NCI-H128 (cell line): ENCODE results near the gene GPHN.
"Not testable (repeated sequence)": the region's sequence is repeated elsewhere in the genome, so short reads cannot be mapped to it uniquely, and the experiment has no call there.

Source experiments
- DNase-seq: peaks from one replicate; lab custom pipeline; 2025; ENCODE audit not compliant: unreplicated experiment; lab: John Stamatoyannopoulos, UW

The GPHN gene

DNA sequence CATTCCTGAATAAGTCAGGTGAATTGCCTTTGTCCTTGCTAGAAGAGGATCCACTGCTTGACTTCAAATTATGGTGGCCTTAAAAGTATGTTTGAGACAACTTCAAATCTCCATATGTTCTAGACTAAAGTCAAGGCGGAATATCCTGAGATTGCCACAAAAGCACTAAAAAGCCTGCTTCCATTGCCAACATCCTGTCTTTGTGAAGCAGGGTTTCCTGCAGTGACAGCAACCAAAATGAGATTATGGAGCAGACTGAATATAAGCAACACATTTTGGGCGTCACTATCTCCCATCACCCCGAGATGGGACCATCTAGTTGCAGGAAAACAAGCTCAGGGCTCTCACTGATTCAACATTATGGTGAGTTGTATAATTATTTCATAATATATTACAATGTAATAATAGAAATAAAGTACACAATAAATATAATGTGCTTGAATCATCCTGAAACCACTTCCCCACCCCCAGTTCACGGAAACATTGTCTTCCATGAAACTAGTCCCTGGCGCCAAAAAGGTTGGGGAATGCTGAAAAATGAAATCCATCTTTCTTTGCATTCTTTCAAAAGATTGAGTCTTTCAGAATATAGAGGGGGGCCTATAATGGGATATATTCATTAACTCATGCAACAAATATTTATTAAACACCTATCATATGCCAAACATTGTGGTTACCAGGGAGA, 143.7 kb downstream of the GPHN start:
- no peak for DNase-seq

DNA sequence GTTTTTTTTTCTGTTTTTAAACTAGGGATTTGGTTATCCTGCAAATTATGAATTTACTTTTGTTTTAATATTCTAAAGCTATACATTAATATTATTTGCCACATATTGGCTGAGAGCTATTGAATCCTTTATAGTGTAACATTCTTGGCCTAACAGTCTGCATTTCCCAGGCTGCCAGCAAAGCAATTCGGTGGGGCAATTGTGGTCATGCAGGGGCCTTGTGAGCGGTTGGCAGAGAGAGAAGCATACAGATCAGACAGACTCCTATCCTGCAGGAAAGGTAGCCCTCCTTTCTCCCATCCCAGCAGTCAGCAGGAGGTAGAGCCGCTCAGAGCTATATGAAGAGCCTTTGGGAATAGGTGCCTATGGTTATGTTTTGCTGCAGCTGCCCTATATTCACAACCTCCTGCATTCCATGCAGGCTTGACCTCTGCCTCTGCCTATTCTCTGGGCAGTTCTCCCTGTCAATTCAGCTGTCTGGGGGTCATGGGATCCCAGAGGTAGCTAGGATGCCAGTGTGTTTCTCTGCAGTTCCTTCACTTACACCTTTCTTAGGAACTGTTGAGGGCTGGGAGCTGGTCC, 144.7 kb downstream of the GPHN start:
- no peak for DNase-seq

- no peak for DNase-seq
Measured at GRCh38 chr14:66657780-66658179, 149.8 kb downstream of the GPHN start.

- DNase-seq = no peak
Measured at GRCh38 chr14:66662374-66662773, 154.4 kb downstream of the GPHN start.

DNA sequence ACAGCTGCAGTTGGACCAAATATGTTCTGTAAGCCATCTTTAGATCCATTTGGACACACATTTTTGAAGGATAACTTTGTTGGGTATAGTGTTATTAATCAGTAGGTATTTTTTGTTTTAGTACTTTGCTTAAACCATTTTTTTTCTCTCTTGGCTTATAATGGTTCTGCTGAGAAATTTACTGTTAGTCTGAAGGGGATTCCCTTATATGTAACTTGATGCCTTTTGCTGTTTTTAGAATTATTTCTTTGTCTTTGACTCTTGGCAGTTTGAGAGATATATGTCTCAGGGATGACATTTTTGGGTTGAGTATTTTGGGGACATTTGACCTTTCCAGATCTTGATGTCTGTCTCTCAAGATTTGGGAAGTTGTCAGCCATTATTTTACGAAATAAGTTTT, 169.8 kb downstream of the GPHN start:
- no peak for DNase-seq

DNA sequence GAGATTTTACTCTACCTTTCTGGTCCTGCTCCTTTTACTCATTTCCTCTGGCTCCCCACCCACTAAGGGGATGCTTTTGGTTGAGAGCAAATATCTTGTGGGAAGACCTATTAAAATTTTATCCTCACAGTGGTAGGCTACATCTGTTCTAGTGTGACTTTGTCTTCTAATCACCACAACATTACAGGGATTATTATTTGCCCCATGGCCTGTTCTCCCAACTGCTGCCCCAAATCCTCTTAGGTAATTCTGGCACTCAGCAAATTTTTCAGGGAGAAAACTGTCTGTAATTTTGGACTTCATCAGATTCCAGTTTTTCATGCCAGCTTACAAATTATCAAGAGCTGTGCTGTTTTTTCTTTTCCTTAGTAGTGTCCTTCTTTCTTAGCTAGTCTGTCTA, 172.3 kb downstream of the GPHN start:
- no peak for DNase-seq

GRCh38 chr14:66696326-66696725, 188.4 kb downstream of the GPHN start:
- DNase-seq = no peak

GRCh38 chr14:66698503-66698902, 190.6 kb downstream of the GPHN start:
- no peak for DNase-seq

GRCh38 chr14:66701813-66702212, 193.9 kb downstream of the GPHN start:
- DNase-seq = no peak

DNA sequence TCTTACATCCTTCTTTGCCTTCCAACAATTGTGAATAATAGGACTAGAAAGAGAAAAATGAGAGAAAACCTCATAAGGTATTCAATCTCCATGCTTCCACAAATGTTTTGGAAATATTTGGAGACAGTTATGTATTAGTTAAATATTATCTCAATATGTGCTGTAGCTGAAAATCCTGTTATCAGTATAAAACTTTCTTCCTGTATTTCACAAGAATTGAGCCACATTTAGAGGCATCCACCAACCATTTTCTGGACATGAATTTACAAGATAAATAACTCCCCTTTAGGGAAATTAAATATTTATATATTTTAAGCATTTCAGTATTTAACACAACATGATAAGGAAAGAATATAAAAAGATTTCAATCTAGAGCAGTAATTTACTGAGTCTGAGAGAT, 200.3 kb downstream of the GPHN start:
- DNase-seq = no peak

DNA sequence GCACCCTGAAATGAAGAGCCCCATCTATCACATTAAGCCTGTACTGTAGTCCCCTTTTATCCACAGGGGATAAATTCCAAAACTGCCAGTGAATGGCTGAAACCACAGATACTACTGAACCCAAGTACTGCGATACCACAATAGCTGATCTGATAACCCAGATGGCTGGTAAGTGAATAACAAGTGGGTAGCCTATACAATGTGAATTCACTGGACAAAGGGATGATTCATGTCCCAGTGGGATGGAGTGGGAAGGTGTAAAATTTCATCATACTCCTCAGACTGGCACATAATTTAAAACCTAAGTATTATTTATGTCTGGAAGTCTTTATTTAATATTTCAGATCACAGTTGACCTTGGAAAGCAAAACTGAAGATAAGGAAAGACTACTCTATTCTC, 201.3 kb downstream of the GPHN start:
- no peak for DNase-seq

DNA sequence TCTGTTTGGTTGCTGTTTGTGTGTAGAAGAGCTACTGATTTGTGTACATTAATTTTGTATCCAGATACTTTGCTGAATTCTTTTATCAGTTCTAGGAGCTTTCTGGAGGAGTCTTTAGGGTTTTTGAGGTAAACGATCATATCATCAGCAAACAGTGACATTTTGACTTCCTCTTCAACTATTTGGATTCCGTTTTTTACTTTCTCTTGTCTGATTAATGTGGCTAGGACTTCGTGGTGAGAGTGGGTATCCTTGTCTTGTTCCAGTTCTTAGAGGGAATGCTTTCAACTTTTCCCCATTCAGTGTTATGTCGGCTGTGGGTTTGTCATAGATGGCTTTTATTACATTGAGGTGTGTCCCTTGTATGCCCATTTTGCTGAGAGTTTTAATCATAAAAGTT, 206.3 kb downstream of the GPHN start:
- not testable (repeated sequence) for DNase-seq

DNA sequence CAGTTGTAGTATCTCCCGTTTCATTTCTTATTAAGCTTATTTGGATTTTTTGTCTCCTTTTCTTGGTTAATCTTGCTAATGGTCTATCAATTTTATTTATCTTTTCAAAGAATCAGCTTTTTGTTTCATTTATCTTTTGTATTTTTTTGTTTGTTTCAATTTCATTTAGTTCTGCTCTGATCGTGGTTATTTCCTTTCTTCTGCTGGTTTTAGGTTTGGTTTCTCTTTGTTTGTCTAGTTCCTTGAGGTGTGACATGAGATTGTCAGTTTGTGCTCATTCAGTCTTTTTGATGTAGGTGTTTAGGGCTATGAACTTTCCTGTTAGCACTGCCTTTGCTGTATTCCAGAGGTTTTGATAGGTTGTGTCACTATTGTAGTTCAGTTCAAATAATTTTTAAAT, 207.4 kb downstream of the GPHN start:
- not testable (repeated sequence) for DNase-seq

GRCh38 chr14:66716227-66716626, 208.3 kb downstream of the GPHN start:
- no peak for DNase-seq

GRCh38 chr14:66717561-66718140, 209.7 kb downstream of the GPHN start:
- no peak for DNase-seq

DNA sequence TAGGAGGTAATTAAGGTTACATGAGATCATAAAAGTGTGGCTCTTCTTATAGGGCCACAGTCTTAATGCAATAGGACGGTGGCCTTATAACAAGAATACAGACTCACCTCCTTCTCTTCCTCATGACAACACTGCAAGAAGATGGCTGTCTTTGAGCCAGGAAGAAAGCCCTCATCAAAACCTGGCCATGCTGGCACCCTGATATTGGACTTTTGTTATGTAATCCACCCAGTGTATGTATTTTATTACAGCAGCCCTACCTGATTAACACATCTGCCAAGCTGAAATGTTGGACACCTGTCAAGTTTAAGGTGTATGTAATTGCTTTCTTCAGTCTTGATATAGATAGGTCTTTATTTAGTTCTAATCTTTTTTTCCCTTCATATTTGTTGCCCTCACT, 217.0 kb downstream of the GPHN start:
- no peak for DNase-seq

- DNase-seq = not testable (repeated sequence)
Measured at GRCh38 chr14:66731298-66731697, 223.4 kb downstream of the GPHN start.

DNA sequence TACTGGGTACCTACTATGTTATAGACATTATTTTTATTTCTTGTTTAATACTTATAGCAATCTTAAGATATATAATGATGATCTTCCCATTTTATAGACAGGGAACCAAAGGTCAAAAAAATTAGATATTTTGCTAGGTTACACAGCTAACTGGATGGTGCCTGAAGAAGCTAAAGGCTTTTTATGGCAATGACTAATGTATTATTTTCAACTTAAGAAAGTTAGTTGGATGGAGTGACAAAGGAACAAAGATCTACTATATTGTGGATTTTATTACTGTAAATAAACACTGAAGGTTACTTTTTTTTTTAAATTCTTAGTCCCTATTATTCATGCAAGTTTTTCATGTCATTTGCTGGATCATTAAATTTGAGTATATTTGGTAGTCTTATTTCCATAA, 227.9 kb downstream of the GPHN start:
- no peak for DNase-seq

GRCh38 chr14:66739826-66740225, 231.9 kb downstream of the GPHN start:
- DNase-seq = no peak

- DNase-seq = no peak
Measured at GRCh38 chr14:66745078-66745477, 237.1 kb downstream of the GPHN start.

GRCh38 chr14:66746316-66747006, 238.5 kb downstream of the GPHN start:
- no peak for DNase-seq

DNA sequence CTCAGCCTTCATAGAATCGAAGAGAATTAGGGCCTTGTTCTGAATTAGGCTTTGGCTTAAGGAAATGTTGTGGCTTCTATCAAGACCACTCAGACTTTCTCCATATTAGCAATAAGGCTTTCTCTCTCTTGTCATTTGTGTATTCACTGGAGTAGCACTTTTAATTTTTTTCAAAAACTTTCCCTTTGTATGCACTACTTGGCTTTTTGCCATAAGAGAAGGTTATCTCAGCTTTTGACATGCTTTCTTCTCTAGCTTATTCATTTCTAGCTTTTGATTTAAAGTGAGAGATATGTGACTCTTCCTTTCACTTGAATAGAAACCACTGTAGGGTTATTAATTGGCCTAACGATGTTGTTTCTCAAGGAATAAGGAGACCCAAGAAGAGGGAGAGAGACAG, 244.2 kb downstream of the GPHN start:
- DNase-seq = no peak
